DMS153 (cell line): ENCODE data around the gene NXT2.
"Not testable (repeated sequence)": the region's sequence is repeated elsewhere in the genome, so short reads cannot be mapped to it uniquely, and the experiment has no call there.

Experiments used
- DNase-seq: peaks from one replicate; lab custom pipeline; 2025; lab: John Stamatoyannopoulos, UW

Gene NXT2

DNA sequence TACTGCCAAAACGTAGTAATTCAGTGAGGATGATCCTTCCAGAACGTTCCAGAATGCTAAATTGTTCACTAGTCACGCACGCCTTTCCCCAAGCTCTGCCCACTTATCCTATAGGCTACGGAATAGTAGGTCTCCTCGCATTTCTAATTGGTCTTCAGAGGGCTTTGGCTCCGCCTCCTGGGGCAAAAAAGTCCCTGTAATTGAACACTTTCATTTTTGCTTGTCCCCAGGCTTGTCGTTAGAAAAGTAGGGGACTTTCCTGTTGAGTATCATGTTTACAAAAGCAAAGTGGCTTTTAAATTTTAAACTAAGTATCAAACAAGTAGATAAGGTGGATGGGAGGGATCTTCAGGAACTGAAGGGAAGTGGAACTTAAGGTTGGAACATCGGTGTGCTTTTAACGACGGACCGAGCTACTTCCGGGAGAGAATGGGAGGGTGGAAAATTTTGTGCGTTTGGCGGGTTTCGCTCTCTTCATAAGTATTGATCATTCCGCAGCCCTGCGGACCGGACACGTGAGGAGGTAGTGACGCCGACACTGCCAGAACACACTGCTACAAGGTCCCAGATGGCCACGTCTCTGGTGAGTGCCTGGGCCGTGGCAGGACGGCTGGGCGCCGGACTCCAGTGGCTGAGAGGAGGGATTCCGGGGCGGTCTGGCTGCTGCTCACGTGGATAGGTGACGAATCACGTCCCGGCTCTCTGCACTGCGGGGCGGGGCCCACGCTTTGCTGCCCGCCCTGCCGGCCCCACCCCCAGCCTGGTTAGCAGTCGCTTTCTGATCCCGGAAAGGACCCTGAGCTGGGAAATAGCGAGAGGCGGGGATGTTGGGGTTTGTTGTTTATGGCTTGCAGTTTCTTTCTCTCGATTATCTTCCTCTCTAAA is at the start of gene NXT2:
Gene NXT2, plus strand, starts transcription at position 406 of the 885 bp plus-strand sequence. Its CDS starts 163 bp downstream, at position 569.
- DNase-seq, result peak; percentile 80

DNA sequence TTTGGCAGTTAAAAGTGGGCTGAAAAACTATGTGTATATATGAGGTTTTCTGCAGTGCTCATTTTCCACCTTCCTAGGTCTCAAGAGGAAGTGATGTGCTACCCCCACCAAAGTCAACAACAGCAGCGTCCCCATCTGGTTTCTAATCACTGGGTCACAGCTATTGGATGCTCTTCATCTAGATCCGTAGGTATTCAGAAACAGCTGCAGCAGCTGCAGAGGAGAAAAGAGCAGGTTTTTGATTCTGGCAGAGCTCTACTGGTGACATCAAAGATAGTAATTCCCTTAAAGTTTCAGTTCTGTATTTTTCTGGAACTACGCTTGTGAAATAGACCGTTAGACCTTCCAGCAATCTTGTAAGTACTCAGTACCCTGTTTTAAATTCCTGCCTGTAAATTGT is 49.0 kb upstream of the NXT2 start:
- no peak for DNase-seq

DNA sequence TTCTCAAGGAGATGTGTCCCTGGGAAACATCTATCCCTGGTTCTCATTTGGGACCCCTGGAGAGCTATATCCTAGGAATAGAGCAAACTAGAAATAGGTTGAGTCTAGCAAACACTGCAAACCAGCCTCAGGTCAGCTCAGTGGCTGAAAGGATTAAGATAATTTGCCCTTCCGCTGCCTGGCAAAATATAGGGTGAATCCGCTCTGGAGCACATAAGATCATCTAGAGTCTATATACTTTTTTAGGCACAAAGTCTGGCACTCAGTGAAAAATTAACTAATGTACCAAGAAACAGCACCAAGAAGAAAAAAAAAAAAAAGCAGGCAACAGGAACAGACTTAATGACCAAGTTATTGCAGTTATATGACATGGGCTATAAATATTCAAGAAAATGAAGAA is 47.5 kb upstream of the NXT2 start:
- no peak for DNase-seq

DNA sequence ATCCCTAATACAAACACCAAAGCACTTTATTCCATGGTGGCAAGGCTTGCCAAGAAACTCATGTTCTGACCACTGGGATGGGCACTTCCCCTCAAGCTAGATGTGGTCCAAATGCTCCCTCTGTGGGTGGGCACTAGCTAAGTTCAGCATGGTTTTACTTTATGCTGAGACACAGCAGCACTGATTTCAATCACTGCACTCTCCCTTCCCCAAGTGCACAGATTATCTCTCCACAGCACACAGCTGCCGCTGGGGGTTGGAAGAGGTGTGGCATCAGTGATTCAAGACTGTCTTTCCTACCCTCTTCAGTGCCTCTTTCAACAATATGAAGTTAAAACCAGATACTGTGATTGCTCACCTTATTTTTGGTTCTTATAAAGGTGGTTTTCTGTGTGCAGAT is 38.2 kb upstream of the NXT2 start:
- DNase-seq, result no peak

DNA sequence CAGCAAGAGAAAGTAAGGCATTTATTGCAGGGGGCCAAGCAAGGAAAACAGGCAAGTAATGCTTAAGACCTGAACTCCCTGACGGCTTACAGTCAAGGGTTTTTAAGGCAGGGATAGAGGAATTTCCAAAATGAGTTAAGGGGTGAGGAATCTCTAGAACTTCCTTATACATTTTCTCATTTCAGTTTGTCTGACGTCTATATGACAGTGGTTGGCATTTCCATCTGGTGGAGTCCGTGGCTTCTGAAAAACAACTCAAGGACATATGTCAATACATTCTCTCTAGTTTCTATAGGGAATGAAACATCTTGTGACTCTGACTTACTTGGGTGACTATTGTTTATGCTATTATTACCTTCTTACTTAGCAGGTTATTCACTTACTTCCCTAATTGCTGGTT is 35.5 kb upstream of the NXT2 start:
- DNase-seq, result no peak

DNA sequence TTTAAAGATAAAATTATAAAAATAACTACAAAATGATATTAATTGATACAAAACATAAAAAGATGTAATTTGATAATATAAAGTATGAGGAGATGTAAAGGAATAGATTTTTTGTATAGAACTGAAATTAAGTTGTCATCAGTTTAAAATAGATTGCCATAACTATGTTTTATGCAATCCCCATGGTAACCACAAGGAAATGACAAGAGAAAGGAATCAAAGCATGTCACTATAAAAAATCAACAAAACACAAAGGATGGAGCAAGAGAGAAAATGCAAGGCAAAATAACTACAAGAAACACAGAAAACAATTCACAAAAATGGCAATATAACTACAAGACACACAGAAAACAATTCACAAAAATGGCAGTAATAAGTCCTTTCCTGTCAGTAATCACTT is 27.7 kb upstream of the NXT2 start:
- DNase-seq, result no peak

DNA sequence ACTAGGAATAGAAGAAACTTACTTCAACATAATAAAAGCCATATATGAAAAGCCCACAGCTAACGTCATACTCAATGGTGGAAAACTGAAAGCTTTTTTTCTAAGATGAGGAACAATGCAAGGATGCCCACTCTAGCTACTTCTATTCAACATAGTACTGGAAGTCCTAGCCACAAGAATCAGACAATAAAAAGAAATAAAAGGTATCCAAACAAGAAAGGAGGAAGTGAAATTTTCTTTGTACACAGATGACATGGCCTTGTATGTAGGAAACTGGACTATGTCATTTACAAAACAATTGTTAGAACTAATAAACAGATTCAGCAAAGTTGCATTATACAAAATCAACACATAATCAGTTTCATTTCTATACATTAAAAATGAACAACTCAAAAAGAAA is 25.5 kb upstream of the NXT2 start:
- DNase-seq, result no peak

DNA sequence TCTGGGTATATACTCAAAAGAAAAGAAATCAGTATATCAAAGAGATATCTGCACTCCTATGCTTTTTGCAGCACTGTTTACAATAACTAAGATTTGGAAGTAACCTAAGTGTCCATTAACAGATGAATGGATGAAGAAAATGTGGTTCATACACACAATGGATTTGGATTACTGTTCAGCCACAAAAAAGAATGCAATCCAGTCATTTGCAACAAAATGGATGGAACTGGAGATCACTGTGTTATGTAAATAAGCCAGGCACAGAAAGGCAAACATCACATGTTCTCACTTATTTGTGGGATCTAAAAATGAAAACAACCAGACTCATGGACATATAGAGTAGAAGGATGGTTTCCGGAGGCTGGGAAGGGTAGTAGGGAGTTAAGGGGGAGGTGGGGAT is 17.6 kb upstream of the NXT2 start:
- no peak for DNase-seq

DNA sequence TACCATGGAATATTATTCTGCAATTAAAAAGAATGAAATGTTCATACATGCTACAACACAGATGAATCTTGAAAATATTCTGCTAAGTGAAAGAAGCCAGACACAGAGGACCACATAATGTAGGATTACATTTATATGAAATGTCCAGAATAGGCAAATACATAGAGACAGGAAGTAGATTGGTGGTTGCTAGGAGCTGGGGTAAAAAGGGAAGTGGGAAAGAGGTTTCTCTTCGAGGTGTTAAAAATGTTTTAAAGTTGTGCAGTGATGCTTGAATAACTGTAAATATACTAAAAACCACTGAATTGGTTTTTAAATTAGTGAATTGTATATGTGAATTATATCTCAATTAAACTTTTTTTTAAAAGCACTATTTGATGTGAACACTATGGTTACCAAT is 3.6 kb upstream of the NXT2 start:
- DNase-seq, result no peak

DNA sequence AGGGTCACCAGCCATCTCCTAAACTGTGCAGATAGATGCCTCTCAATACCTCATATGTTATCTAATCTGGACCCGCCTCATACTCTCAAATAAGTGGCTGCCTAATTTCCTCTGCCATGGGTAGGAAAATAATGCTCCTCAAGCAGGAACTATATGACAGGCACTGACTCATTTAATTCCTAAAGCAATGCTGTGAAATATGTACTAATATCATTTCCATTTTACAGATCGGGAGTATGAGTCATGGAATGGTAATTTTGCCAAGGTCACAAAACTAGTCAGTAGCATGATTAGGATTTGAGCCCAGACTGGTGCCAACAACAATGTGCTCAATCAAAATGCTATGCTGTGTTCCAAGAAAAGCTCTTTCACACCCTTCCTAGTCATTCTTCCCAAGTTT is 3.0 kb upstream of the NXT2 start:
- no peak for DNase-seq

DNA sequence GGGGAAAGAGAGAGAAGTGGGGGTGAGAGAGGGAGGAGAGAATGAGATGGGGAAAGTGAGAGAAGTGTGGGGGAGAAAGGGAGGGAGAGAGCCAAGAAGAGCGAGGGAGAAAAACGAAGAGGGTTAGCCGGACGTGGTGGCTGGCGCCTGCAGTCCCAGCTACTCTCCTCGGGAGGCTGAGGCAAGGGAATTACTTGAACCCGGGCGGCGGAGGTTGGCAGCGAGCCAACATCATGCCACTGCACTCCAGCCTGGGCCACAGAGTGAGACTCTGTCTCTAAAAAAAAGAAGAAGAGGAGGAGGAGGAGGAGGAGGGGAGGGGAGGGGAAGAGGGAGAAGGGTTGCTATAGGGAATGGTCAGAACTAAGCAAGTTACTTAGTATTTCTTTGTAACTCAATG is 1.7 kb upstream of the NXT2 start:
- no peak for DNase-seq

DNA sequence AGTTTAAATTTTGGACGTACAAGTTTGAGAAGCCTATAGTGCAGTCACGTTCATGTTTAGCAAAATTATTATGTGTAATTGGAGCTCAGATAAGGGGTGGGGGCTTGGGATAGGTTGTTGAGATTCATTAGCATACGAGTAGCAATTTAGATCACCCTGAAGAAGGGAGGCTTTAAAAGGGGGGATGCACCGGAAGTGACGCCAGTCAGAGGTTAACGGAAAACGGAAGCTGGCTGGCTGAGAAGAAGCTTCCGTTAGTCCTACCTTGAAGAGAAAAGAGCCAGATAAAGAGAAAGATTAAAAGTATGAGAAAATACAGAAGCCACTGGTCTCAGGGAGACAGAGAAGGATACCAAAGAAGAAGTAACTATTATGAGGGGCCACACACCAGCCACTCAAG is 1.1 kb upstream of the NXT2 start:
- no peak for DNase-seq

DNA sequence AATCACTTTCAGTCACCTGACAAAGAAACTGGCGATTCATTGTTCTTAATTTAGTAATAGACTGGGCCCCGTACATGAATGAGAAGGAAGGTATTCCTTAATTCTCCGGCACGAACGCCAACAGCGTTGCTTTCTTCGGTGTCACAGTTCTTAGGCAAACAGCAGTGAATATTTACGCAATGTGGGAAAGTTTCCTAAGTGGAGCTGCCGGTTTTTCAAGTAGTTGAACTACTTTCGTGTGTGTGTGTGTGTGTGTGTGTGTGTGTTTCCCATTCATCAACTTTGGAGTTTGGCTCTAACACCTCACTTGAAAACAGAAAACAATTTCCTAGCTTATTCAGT is 651 bp downstream of the NXT2 start:
- DNase-seq, result no peak

DNA sequence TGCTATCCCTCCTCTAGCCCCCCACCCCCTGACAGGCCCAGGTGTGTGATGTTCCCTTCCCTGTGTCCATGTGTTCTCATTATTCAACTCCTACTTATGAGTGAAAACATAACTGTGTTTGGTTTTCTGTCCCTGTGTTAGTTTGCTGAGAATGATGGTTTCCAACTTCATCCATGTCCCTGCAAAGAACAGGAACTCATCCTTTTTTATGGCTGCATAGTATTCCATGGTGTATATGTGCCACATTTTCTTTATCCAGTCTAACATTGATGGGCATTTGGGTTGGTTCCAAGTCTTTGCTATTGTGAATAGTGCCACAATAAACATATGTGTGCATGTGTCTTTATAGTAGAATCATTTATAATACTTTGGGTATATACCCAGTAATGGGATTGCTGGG is 2.4 kb downstream of the NXT2 start:
- DNase-seq, result not testable (repeated sequence)

DNA sequence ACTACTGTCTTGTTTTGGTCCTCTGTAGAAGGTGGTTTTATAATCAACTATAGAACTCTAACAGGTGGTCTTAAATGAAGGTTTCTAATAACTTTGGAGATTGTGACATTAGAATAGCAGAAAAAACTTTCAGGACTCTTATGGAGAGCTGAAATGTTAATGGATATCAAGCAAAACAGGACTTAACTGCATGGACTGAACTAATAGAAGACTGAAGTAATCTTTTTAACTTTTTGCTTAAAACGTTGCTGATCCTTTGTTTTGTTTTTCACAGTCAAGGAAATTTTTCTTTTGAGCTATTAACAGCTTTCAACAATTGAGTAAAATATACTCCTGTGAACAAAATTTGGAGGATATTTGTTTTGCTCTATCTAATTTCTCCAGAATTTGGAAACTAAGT is 17.2 kb downstream of the NXT2 start:
- no peak for DNase-seq

DNA sequence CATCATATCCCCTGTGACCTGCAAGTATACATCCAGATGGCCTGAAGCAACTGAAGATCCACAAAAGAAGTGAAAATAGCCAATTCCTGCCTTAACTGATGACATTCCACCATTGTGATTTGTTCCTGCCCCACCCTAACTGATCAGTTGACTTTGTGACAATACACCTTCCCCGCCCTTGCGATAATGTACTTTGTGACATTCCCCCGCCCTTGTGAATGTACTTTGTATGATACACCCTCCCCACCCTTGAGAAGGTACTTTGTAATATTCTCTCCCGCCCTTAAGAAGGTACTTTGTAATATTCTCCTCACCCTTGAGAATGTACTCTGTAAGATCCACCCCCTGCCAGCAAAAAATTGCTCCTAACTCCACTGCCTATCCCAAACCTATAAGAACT is 39.4 kb downstream of the NXT2 start:
- DNase-seq, result not testable (repeated sequence)

DNA sequence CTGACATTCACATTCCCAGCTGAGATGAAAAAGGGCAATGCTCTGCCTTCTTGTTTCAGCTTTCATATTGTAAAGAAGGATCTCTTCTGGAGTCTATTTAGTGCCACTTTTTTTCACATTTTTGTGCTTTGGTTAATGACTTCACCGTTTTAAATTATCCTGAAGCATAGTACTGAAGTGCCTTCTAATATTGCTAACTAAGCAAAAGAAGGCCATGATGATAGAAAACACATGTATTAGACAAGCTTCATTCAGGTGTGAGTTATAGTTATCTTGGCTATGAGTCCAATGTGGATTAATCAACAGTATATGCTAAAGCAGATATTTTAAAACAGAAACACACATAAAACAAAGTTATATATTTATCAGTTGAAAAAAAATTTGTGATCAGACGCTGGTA is 40.4 kb downstream of the NXT2 start:
- DNase-seq, result no peak

DNA sequence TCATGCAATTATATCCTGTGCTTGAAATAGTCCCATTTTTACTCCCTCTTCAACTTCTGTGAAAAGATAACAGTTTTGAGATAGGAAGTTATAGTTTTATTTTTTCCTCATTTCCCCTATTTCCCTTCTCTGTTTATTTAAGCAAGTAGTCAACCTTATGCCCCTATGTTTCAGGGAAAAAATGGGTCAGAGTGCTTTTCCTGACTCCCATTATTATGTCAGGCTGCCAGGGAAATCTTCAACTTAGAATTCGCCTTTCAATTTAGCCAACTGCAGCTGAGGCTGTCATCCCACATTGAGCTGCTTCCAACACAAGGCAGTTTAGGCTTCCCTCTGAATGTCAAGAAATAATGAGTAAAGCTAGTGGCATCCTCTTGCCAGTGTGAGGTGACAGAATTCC is 42.3 kb downstream of the NXT2 start:
- DNase-seq, result no peak

DNA sequence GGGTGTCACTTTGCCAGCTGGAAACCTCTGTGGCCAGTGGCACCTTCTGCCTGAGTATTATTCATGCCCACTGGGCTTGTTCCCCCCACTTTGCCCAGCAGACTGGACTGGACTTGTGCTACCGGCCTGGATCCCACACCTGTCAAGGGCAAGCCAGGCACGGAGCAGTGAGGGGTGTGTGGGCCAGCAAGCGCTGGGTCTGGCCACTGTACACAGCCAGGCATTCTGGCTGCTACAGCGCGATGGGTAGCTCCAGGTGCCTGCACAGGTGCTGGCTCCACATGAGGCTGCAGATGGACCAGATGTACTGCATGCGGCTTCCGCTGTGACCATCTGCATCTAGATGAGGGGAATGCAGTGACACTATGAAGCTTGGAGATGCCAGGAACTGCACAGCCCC is 48.8 kb downstream of the NXT2 start:
- DNase-seq, result no peak

DNA sequence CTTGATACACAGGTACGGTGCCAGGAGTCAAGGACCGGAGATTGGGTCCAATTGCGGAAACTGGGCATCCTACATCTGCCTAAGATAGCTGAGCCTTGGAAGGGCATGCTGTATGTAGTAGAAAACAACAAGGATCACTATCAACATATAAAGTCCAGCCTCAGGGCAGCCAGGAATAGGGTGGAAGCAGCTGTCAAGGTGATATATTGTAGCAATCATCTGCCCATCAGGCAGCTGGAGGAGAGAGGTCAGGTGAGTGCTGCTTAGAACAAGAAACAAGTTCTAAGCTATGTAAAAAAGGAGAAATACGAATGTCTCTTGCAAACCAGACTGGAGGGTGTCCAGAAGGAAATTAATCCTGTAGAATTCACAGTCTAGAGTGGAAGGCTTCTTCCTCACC is 53.5 kb downstream of the NXT2 start:
- no peak for DNase-seq
